ENCODE data around the gene CHTF18.

DNA sequence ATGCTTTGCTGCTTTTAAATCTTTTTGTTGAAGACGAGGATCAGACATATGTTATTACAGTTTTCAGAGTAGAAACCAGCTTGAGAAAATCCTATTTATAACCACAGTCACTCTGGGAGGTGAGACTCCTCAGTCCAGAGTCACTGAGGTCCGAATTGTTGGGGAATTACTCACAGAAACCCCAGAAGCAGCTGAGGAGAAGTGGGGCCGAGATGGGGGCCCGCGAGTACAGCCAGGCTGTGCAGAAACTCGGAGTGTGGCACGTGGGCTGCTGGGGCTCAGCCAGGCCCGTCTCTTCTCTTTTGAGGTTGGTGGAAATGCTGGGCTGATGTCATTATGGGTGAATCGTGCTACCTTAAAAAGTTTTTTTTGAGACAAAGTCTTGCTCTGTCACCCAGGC, 26.6 kb downstream of the CHTF18 start:
- TF ChIP-seq SRF (IDR thresholded peaks at IDR 0.05; ENCODE audit: low read depth in 2 of 2, low read length in 2 of 2), result no peak
- TF ChIP-seq BRCA1 (IDR thresholded peaks at IDR 0.05; ENCODE audit: low read depth, low read length), result no peak
- TF ChIP-seq EP300 (IDR thresholded peaks at IDR 0.05; ENCODE audit: borderline replicate concordance in 1 of 2, control insufficient read depth in 1 of 2, low read depth in 2 of 2, low read length in 2 of 2), result no peak
- no peak for TF ChIP-seq NR2F1 (conservative IDR thresholded peaks at IDR 0.05)

All from GM12878 (cell line).